H1 (cell line): Measurements from ENCODE around the gene PSD2. TPM values are rescaled to one million over a fixed set of nuclear protein-coding genes. Genes with fewer than 3 reads are reported as not detected.

Source experiments
- CTCF ChIA-PET: fragments of 300-600 bp; sonication (Branson Sonifier 250); formaldehyde crosslinking; loops from one replicate; lab custom pipeline; 2021; ENCODE audit not compliant: partially characterized antibody; lab: Charles Lee
- POLR2A ChIA-PET: fragments of 300-600 bp; sonication (Branson Sonifier 250); formaldehyde crosslinking; loops from one replicate; lab custom pipeline; 2021; ENCODE audit warnings: inconsistent platforms; ENCODE audit not compliant: partially characterized antibody; lab: Charles Lee
- DNase-seq, 2 experiments: peaks; one replicate each; pipeline versions ENCODE4 v3.0.0 to v3.0.0-alpha.2; 2010 to 2022; ENCODE audit warnings: low spot score in 2 of 2, low read depth in 1 of 2, mixed read lengths in 1 of 2
- FAIRE-seq: peaks from 2 replicates; lab custom pipeline; 2011; peaks lifted over from hg19 to GRCh38; lab: Jason Lieb, UNC
- H2AFZ ChIP-seq: 2 replicates; pipeline ENCODE4 v1.8.1; 2012; ENCODE audit warnings: low read length, inconsistent platforms
- H2AK5ac ChIP-seq: 2 replicates; pipeline ENCODE4 v1.6.1; 2013; ENCODE audit warnings: low read depth, low read length
- H2BK120ac ChIP-seq: replicated peaks from 2 replicates; pipeline ENCODE3; 2013; ENCODE audit warnings: low read depth, low read length, inconsistent platforms
- H2BK12ac ChIP-seq: 2 replicates; pipeline ENCODE4 v1.6.1; 2013; ENCODE audit warnings: low read depth, low read length
- H2BK15ac ChIP-seq: 2 replicates; pipeline ENCODE4 v1.6.1; 2013; ENCODE audit warnings: low read length
- H2BK20ac ChIP-seq: 2 replicates; pipeline ENCODE4 v1.6.1; 2013; ENCODE audit warnings: low read length
- H2BK5ac ChIP-seq: 2 replicates; pipeline ENCODE4 v1.6.1; 2013; ENCODE audit warnings: low read depth, low read length
- H3K14ac ChIP-seq: 2 replicates; pipeline ENCODE4 v1.6.1; 2013; ENCODE audit warnings: inconsistent platforms; ENCODE audit not compliant: insufficient read length
- H3K18ac ChIP-seq: 2 replicates; pipeline ENCODE4 v1.6.1; 2013; ENCODE audit warnings: low read length; ENCODE audit errors: extremely low read depth
- H3K23ac ChIP-seq: 2 replicates; pipeline ENCODE4 v1.6.1; 2013; ENCODE audit warnings: inconsistent platforms; ENCODE audit not compliant: insufficient read length
- H3K23me2 ChIP-seq: 2 replicates; pipeline ENCODE4 v1.6.1; 2013; ENCODE audit warnings: low read depth, low read length
- H3K27ac ChIP-seq: 2 replicates; pipeline ENCODE4 v1.6.1; 2011; ENCODE audit warnings: low read depth, low read length, inconsistent platforms
- H3K27me3 ChIP-seq, 4 experiments: replicated peaks in 1 of 4; 1 replicate in 1 of 4; 2 replicates in 3 of 4; pipeline versions ENCODE4 v1.6.1 to v1.8.1; 2011 to 2013; ENCODE audit warnings: low read length in 3 of 4, mild to moderate bottlenecking in 3 of 4, inconsistent platforms in 2 of 4, mixed read lengths in 2 of 4, moderate library complexity in 1 of 4; ENCODE audit not compliant: control insufficient read depth in 3 of 4, insufficient read depth in 3 of 4; ENCODE audit errors: extremely low read depth in 1 of 4
- H3K36me3 ChIP-seq, 4 experiments: 2 replicates each; pipeline versions ENCODE4 v1.6.1 to v1.8.1; 2011 to 2013; ENCODE audit warnings: mild to moderate bottlenecking in 4 of 4, low read length in 3 of 4, moderate library complexity in 2 of 4, control low read depth in 1 of 4, inconsistent platforms in 1 of 4; ENCODE audit not compliant: insufficient read depth in 4 of 4, control insufficient read depth in 2 of 4
- H3K4ac ChIP-seq: replicated peaks from 2 replicates; pipeline ENCODE3; 2013; ENCODE audit warnings: low read length, low read depth, mixed read lengths, inconsistent platforms; ENCODE audit not compliant: insufficient read length
- H3K4me1 ChIP-seq, 4 experiments: replicated peaks in 1 of 4; 1 replicate in 1 of 4; 2 replicates in 3 of 4; pipeline versions ENCODE4 v1.6.1 to v1.8.1; 2011 to 2013; ENCODE audit warnings: low read length in 3 of 4, inconsistent platforms in 2 of 4, mixed read lengths in 1 of 4; ENCODE audit not compliant: insufficient read depth in 4 of 4, control insufficient read depth in 3 of 4
- H3K4me2 ChIP-seq, 2 experiments: 2 replicates each; pipeline versions ENCODE4 v1.6.1 to v1.8.1; 2011 to 2013; ENCODE audit warnings: low read depth in 2 of 2, low read length in 2 of 2, control low read depth in 1 of 2, inconsistent platforms in 1 of 2, mild to moderate bottlenecking in 1 of 2; ENCODE audit not compliant: insufficient read depth in 1 of 2
- H3K4me3 ChIP-seq, 4 experiments: fragments of 200-600, 300-600 bp in 1 of 4; sonication (generic), shearing (Covaris generic), sonication (Bioruptor Twin) in 1 of 4; 2 replicates each; pipeline versions ENCODE4 v1.5.1 to v1.8.1; 2011 to 2016; ENCODE audit warnings: low read length in 4 of 4, low read depth in 3 of 4, control low read depth in 2 of 4, inconsistent platforms in 2 of 4, mild to moderate bottlenecking in 2 of 4, mixed read lengths in 1 of 4, moderate library complexity in 1 of 4; ENCODE audit not compliant: insufficient read depth in 2 of 4; ENCODE audit errors: extremely low read depth in 1 of 4
- H3K56ac ChIP-seq: replicated peaks from 2 replicates; pipeline ENCODE3; 2013; ENCODE audit warnings: low read depth, mild to moderate bottlenecking, mixed read lengths, low read length, inconsistent platforms; ENCODE audit not compliant: insufficient read length
- H3K79me1 ChIP-seq: 2 replicates; pipeline ENCODE4 v1.6.1; 2013; ENCODE audit warnings: low read depth, low read length, control low read depth
- H3K79me2 ChIP-seq, 2 experiments: 2 replicates each; pipeline versions ENCODE4 v1.6.1 to v1.8.1; 2012 to 2013; ENCODE audit warnings: low read length in 2 of 2, mild to moderate bottlenecking in 2 of 2, inconsistent platforms in 1 of 2; ENCODE audit not compliant: insufficient read depth in 2 of 2, control insufficient read depth in 1 of 2
- H3K9ac ChIP-seq, 4 experiments: replicated peaks in 1 of 4; 1 replicate in 1 of 4; 2 replicates in 3 of 4; pipeline versions ENCODE4 v1.6.1 to v1.8.1; 2011 to 2013; ENCODE audit warnings: low read depth in 3 of 4, low read length in 3 of 4, control low read depth in 2 of 4, mild to moderate bottlenecking in 2 of 4, moderate library complexity in 2 of 4, inconsistent platforms in 1 of 4; ENCODE audit errors: extremely low read depth in 1 of 4
- H3K9me3 ChIP-seq, 2 experiments: 2 replicates each; pipeline versions ENCODE4 v1.6.1 to v1.8.1; 2012 to 2013; ENCODE audit warnings: mild to moderate bottlenecking in 2 of 2, moderate library complexity in 2 of 2, control low read depth in 1 of 2, inconsistent platforms in 1 of 2, low read depth in 1 of 2, low read length in 1 of 2, mixed read lengths in 1 of 2; ENCODE audit not compliant: insufficient read depth in 2 of 2
- H4K20me1 ChIP-seq, 2 experiments: replicated peaks in 1 of 2; 2 replicates each; pipeline versions ENCODE3 to v1.8.1; 2011 to 2013; ENCODE audit warnings: inconsistent platforms in 2 of 2, low read length in 2 of 2, mild to moderate bottlenecking in 1 of 2; ENCODE audit not compliant: insufficient read depth in 2 of 2, control insufficient read depth in 1 of 2
- H4K5ac ChIP-seq: 2 replicates; pipeline ENCODE4 v1.6.1; 2013; ENCODE audit warnings: low read length, low read depth, mixed read lengths, inconsistent platforms; ENCODE audit not compliant: insufficient read length
- H4K8ac ChIP-seq: 2 replicates; pipeline ENCODE4 v1.8.0; 2013; ENCODE audit warnings: mild to moderate bottlenecking, moderate library complexity, low read length, inconsistent platforms; ENCODE audit not compliant: insufficient read depth; ENCODE audit errors: extremely low read depth
- H4K91ac ChIP-seq: replicated peaks from 2 replicates; pipeline ENCODE3; 2013; ENCODE audit warnings: low read length, mixed read lengths, inconsistent platforms; ENCODE audit not compliant: insufficient read length
- CREB1 ChIP-seq: IDR thresholded peaks from 2 replicates; pipeline ENCODE4 v1.6.1; 2012; ENCODE audit warnings: inconsistent platforms
- FOSL1 ChIP-seq: IDR thresholded peaks from 2 replicates; pipeline ENCODE4 v1.6.1; 2011; ENCODE audit warnings: mild to moderate bottlenecking, low read depth, low read length, moderate library complexity; ENCODE audit not compliant: insufficient read depth
- MAFK ChIP-seq: IDR thresholded peaks from 2 replicates; pipeline ENCODE4 v1.6.1; 2012; ENCODE audit warnings: low read depth, mild to moderate bottlenecking, improper control_type of control experiment, low read length
- MAX ChIP-seq: IDR thresholded peaks from 2 replicates; pipeline ENCODE4 v1.6.1; 2012; ENCODE audit warnings: inconsistent platforms
- RFX5 ChIP-seq: IDR thresholded peaks from 2 replicates; pipeline ENCODE4 v1.6.1; 2011; ENCODE audit warnings: low read depth, low read length, improper control_type of control experiment, borderline replicate concordance
- SP2 ChIP-seq: IDR thresholded peaks from 2 replicates; pipeline ENCODE4 v1.6.1; 2012; ENCODE audit warnings: mild to moderate bottlenecking, low read length, inconsistent platforms
- SP4 ChIP-seq: IDR thresholded peaks from 2 replicates; pipeline ENCODE4 v1.6.1; 2012; ENCODE audit warnings: low read length, inconsistent platforms
- USF2 ChIP-seq: IDR thresholded peaks from 2 replicates; pipeline ENCODE4 v1.6.1; 2011; ENCODE audit warnings: low read length, improper control_type of control experiment
- WGBS, 2 experiments: shearing (Covaris generic) in 1 of 2; methylation state at CpG; one replicate each; pipeline versions ENCODE4 v1.1.6 to v1.1.7; 2013 to 2015; ENCODE audit warnings: low lambda C conversion rate in 2 of 2, mixed read lengths in 2 of 2, inconsistent platforms in 1 of 2, low coverage in 1 of 2, missing lambda C conversion rate in 1 of 2; ENCODE audit not compliant: insufficient replicate concordance in 2 of 2, insufficient coverage in 1 of 2, insufficient read length in 1 of 2; ENCODE audit errors: extremely low coverage in 1 of 2, missing lambda C conversion rate in 1 of 2; 5-methylcytosine and 5-hydroxymethylcytosine counted together
- polyA plus RNA-seq, 7 experiments: library from polyadenylated mRNA; depleted of rRNA in 3 of 7; stranded (reverse) in 5 of 7; unstranded in 2 of 7; fragments of >200 nt in 5 of 7; fragments of 200-250 nt in 2 of 7; gene quantifications; 1 replicate in 5 of 7; 2 replicates in 1 of 7; 4 replicates in 1 of 7; pipeline versions ENCODE4 v1.2.1 to v1.2.3, GENCODE V29; 2011 to 2013; ENCODE audit warnings: missing spikeins in 2 of 7, mixed read lengths in 2 of 7
- total RNA-seq: library from RNA; stranded (reverse); fragmentation: NEBNext Ultra II Directional; extraction: Animal tissue kit (Norgen Biotek cat#: 25700); gene quantifications from 2 replicates; pipeline ENCODE4 v1.2.1, GENCODE V29; 2021

PSD2 gene
- total and polyA plus RNA-seq, 2 of the 8 experiments (the other 6 are each of a cell fraction or from before 2014, with no cell fraction given), result 0.06 to 0.14 TPM

GRCh38 chr5:139770722-139771121 lies 24.9 kb upstream of the PSD2 start:
- TF ChIP-seq FOSL1, result no peak
- TF ChIP-seq RFX5, result no peak
- no peak for TF ChIP-seq USF2
- TF ChIP-seq MAFK, result no peak
- no peak for TF ChIP-seq SP4
- no peak for TF ChIP-seq SP2
- TF ChIP-seq CREB1, result no peak
- no peak for TF ChIP-seq MAX
- Histone ChIP-seq H4K5ac (no peak overlapping the region), H3K4me2 (no peak overlapping the region), H3K9ac (no peak overlapping the region), H3K23ac (no peak overlapping the region), H3K27ac (no peak overlapping the region), H3K4ac (no peak overlapping the region), H2AFZ (no peak overlapping the region), H3K79me2 (no peaks in the 10 kb centered on the region), H3K4me3 (no peak overlapping the region), H2BK20ac (no peak overlapping the region), H2AK5ac (no peak overlapping the region), H3K27me3 (peaks cover 0 to 14% (median 7%) of the 10 kb centered on the region in 4 experiments; a peak in 5 of 7 replicates), H3K14ac (no peak overlapping the region), H3K4me1 (peaks cover 0 to 9% (median 4%) of the 10 kb centered on the region in 4 experiments; a peak in 6 of 7 replicates), H2BK120ac (no peak overlapping the region), H4K20me1 (no peaks in the 10 kb centered on the region), H3K56ac (no peak overlapping the region), H4K91ac (no peak overlapping the region), H2BK12ac (no peak overlapping the region), H2BK5ac (no peak overlapping the region), H3K18ac (no peak overlapping the region), H3K79me1 (no peaks in the 10 kb centered on the region), H2BK15ac (0 out of 2 replicates have a peak overlapping the region, but pooled peaks have one; percentile 74), H3K23me2 (no peaks in the 10 kb centered on the region; the same call in 1 of the 2 replicates), H3K36me3 (no peaks in the 10 kb centered on the region), H4K8ac (no peak overlapping the region), H3K9me3 (no peaks in the 10 kb centered on the region)
- WGBS, 2 experiments, result 82% methylated on average over 2 of the region's 2 CpGs; no CpG with 5 or more reads in 1 of the 2 experiments
- ChIA-PET CTCF (interaction anchor here (0.6 to 15.7 kb wide), 10 partner anchors 12 to 334 kb away, joined by 3 to 385 read pairs (median 3); no protein-coding TSS in a partner anchor), POLR2A (interaction anchor here (0.6 to 1.4 kb wide), 5 partner anchors 11 to 367 kb away, joined by 3 to 4 read pairs (median 3); partner anchors contain the start of gene SPATA24)
- FAIRE-seq (no peak), DNase-seq (no peak)
